ENCODE data around the gene SRGAP1.

- TF ChIP-seq EZH2 (IDR thresholded peaks at IDR 0.05; ENCODE audit: insufficient read depth, poor library complexity, severe bottlenecking) = no peak
- no peak for TF ChIP-seq EZH2phosphoT487 (IDR thresholded peaks at IDR 0.05; ENCODE audit: insufficient read depth, low read depth)
Measured at GRCh38 chr12:64189530-64189929, 345.0 kb downstream of the SRGAP1 start.
